GM23338 (cell line): ENCODE results near the gene NR4A1. TPM values are rescaled to one million over a fixed set of nuclear protein-coding genes. Genes with fewer than 3 reads are reported as not detected.

ENCODE experiments used
- ATAC-seq: fragments of 200-7000 bp; cut with Tn5 transposase; 3 replicates; pipeline ENCODE4 v1.9.1; 2020
- DNase-seq: peaks from one replicate; pipeline ENCODE4 v3.0.0-alpha.2; 2015; ENCODE audit warnings: low spot score
- H2AFZ ChIP-seq: fragments of 200-600 bp; sonication (generic); 2 replicates; pipeline ENCODE4 v1.8.0; 2016; ENCODE audit warnings: antibody characterized with exemption, mild to moderate bottlenecking, moderate library complexity
- H3F3A ChIP-seq: fragments of 200-600 bp; sonication (generic); replicated peaks from 2 replicates; pipeline ENCODE4 v1.8.0; 2017; ENCODE audit warnings: antibody characterized with exemption, mixed run types, low read depth
- H3K27ac ChIP-seq: fragments of 200-600 bp; sonication (generic); 2 replicates; pipeline ENCODE4 v1.6.1; 2016; ENCODE audit warnings: low read depth
- H3K27me3 ChIP-seq: fragments of 200-600 bp; sonication (generic); 2 replicates; pipeline ENCODE4 v1.8.0; 2016; ENCODE audit warnings: mild to moderate bottlenecking, mixed run types, moderate library complexity; ENCODE audit not compliant: insufficient read depth
- H3K36me3 ChIP-seq: fragments of 200-600 bp; sonication (generic); 2 replicates; pipeline ENCODE4 v1.8.0; 2016; ENCODE audit warnings: mild to moderate bottlenecking; ENCODE audit not compliant: insufficient read depth
- H3K4me1 ChIP-seq: fragments of 200-600 bp; sonication (generic); 2 replicates; pipeline ENCODE4 v1.8.0; 2016; ENCODE audit warnings: mild to moderate bottlenecking, moderate library complexity; ENCODE audit not compliant: insufficient read depth
- H3K4me2 ChIP-seq: fragments of 200-600 bp; sonication (generic); 2 replicates; pipeline ENCODE4 v1.7.1; 2017; ENCODE audit warnings: mixed run types
- H3K4me3 ChIP-seq: fragments of 200-600 bp; sonication (generic); 2 replicates; pipeline ENCODE4 v1.6.1; 2016; ENCODE audit warnings: mixed run types
- H3K79me2 ChIP-seq: fragments of 200-600 bp; sonication (generic); replicated peaks from 2 replicates; pipeline ENCODE4 v1.8.0; 2017; ENCODE audit warnings: mild to moderate bottlenecking; ENCODE audit not compliant: insufficient read depth
- H3K9me2 ChIP-seq: fragments of 200-600 bp; sonication (generic); 2 replicates; pipeline ENCODE4 v1.8.0; 2017; ENCODE audit not compliant: insufficient read depth
- H4K20me1 ChIP-seq: fragments of 200-600 bp; sonication (generic); replicated peaks from 2 replicates; pipeline ENCODE4 v1.8.0; 2017; ENCODE audit warnings: mild to moderate bottlenecking; ENCODE audit not compliant: insufficient read depth
- H3K27ac Mint-ChIP-seq: 2 replicates; pipeline ENCODE4 v1.8.0; 2020; ENCODE audit warnings: inconsistent platforms, mild to moderate bottlenecking, moderate library complexity, mixed read lengths
- H3K27me3 Mint-ChIP-seq: 3 replicates; pipeline ENCODE4 v1.8.0; 2022; ENCODE audit warnings: low read depth, mild to moderate bottlenecking, moderate library complexity, mixed read lengths, inconsistent platforms; ENCODE audit not compliant: insufficient read depth, poor library complexity
- H3K36me3 Mint-ChIP-seq: 3 replicates; pipeline ENCODE4 v1.8.0; 2021; ENCODE audit warnings: low read depth, mild to moderate bottlenecking, inconsistent platforms, moderate library complexity, mixed read lengths
- H3K4me1 Mint-ChIP-seq: 3 replicates; pipeline ENCODE4 v1.8.0; 2020; ENCODE audit warnings: mild to moderate bottlenecking, inconsistent platforms, mixed read lengths
- H3K4me3 Mint-ChIP-seq: 3 replicates; pipeline ENCODE4 v1.8.0; 2021; ENCODE audit warnings: moderate library complexity, mild to moderate bottlenecking, inconsistent platforms, mixed read lengths
- H3K9me3 Mint-ChIP-seq: 3 replicates; pipeline ENCODE4 v1.8.0; 2020; ENCODE audit warnings: moderate library complexity, mild to moderate bottlenecking, inconsistent platforms, mixed read lengths
- CREB1 ChIP-seq: fragments of 250-450 bp; sonication (Bioruptor Pico); IDR thresholded peaks from 2 replicates; pipeline ENCODE4 v1.5.0; 2020; ENCODE audit warnings: low read depth, mild to moderate bottlenecking, moderate library complexity
- EZH2 ChIP-seq: fragments of 200-600 bp; sonication (generic); IDR thresholded peaks from one replicate; pipeline ENCODE4 v1.8.0; 2017; ENCODE audit warnings: antibody characterized with exemption, mild to moderate bottlenecking, low read depth; ENCODE audit not compliant: unreplicated experiment
- EZH2phosphoT487 ChIP-seq: fragments of 200-600 bp; sonication (generic); IDR thresholded peaks from one replicate; pipeline ENCODE4 v1.8.1; 2018; ENCODE audit warnings: antibody characterized with exemption; ENCODE audit not compliant: unreplicated experiment
- JUNB ChIP-seq: IDR thresholded peaks from one replicate; pipeline ENCODE4 v1.6.1; 2016; ENCODE audit warnings: antibody characterized with exemption; ENCODE audit not compliant: unreplicated experiment
- NANOG ChIP-seq: IDR thresholded peaks from 2 replicates; pipeline ENCODE4 v1.6.1; 2016; ENCODE audit warnings: antibody characterized with exemption, borderline replicate concordance
- POLR2AphosphoS5 ChIP-seq: IDR thresholded peaks from 2 replicates; pipeline ENCODE4 v1.6.1; 2016; ENCODE audit warnings: antibody characterized with exemption, low read depth
- STAT1 ChIP-seq: IDR thresholded peaks from one replicate; pipeline ENCODE4 v1.6.1; 2016; ENCODE audit warnings: antibody characterized with exemption; ENCODE audit not compliant: unreplicated experiment
- ZNF114 ChIP-seq: fragments of 250-450 bp; sonication (Bioruptor Pico); IDR thresholded peaks from 2 replicates; pipeline ENCODE4 v1.5.0; 2020; ENCODE audit warnings: mild to moderate bottlenecking, moderate library complexity
- ZNF331 ChIP-seq: fragments of 250-450 bp; sonication (Bioruptor Pico); IDR thresholded peaks from 2 replicates; pipeline ENCODE4 v1.5.0; 2020; ENCODE audit warnings: low read depth, mild to moderate bottlenecking, moderate library complexity
- polyA plus RNA-seq: library from polyadenylated mRNA; unstranded; fragments of >200 nt; fragmentation: Nextera tagmentation; extraction: Ambion mirVana; gene quantifications from 2 replicates; pipeline ENCODE4 v1.2.1, GENCODE V29; 2016
- total RNA-seq: library from RNA; depleted of rRNA; stranded (reverse); fragments of >200 nt; shearing (Covaris generic); gene quantifications from 2 replicates; pipeline ENCODE4 v1.2.3, GENCODE V29; 2014
- TF ChIP-seq, protein P1 (sequence below), 2 experiments: fragments of 200-600 bp in 1 of 2; sonication (generic) in 1 of 2; conservative IDR thresholded peaks; 2 replicates each; pipeline versions ENCODE4 v1.5.1 to v1.6.1; 2016 to 2017; ENCODE audit warnings: antibody characterized with exemption in 2 of 2, low read depth in 2 of 2, mild to moderate bottlenecking in 2 of 2, moderate library complexity in 1 of 2
- TF ChIP-seq, protein P2 (sequence below): IDR thresholded peaks from 2 replicates; pipeline ENCODE4 v1.6.1; 2016; ENCODE audit warnings: antibody characterized with exemption
- TF ChIP-seq, protein P3 (sequence below): fragments of 250-450 bp; sonication (Bioruptor Pico); IDR thresholded peaks from 2 replicates; pipeline ENCODE4 v1.5.0; 2020; ENCODE audit warnings: mild to moderate bottlenecking, moderate library complexity

NR4A1 gene
- total and polyA plus RNA-seq, 2 experiments from 2014 or later, result 7.5 to 19.1 TPM

DNA sequence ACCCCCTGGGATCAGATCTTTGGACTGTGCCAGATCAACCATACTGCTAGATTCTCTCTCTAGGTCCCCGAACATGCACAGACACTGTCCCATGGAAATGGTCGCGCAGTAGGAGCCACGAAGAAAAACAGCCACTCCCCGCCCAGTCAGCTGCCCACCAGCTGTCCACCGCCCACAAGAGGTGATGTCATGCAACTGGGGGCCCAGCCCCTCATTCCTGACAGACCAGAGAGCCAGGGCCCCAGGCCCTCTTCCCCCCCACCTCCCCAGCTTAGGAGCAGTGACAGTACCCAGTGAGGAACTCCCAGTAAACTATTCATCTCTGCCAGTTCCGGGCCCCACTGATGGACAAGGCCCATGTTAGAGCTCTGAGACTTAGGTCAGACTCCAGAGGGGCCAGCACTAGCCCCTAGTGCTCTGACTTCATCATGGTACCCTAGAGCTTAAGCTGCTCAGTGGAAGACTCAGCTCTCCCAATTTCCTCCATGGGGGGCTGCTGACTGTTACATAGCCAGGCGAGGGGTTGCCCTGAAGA is 48.2 kb upstream of the NR4A1 start (continued):
- TF ChIP-seq, protein P1, sequence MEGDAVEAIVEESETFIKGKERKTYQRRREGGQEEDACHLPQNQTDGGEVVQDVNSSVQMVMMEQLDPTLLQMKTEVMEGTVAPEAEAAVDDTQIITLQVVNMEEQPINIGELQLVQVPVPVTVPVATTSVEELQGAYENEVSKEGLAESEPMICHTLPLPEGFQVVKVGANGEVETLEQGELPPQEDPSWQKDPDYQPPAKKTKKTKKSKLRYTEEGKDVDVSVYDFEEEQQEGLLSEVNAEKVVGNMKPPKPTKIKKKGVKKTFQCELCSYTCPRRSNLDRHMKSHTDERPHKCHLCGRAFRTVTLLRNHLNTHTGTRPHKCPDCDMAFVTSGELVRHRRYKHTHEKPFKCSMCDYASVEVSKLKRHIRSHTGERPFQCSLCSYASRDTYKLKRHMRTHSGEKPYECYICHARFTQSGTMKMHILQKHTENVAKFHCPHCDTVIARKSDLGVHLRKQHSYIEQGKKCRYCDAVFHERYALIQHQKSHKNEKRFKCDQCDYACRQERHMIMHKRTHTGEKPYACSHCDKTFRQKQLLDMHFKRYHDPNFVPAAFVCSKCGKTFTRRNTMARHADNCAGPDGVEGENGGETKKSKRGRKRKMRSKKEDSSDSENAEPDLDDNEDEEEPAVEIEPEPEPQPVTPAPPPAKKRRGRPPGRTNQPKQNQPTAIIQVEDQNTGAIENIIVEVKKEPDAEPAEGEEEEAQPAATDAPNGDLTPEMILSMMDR (conservative IDR thresholded peaks at IDR 0.05; ENCODE audit: low read depth in 2 of 2), result no peak
- TF ChIP-seq EZH2phosphoT487 (no peak), POLR2AphosphoS5 (no peak), NANOG (no peak), STAT1 (no peak), JUNB (no peak), EZH2 (no peak)
- TF ChIP-seq, protein P2, sequence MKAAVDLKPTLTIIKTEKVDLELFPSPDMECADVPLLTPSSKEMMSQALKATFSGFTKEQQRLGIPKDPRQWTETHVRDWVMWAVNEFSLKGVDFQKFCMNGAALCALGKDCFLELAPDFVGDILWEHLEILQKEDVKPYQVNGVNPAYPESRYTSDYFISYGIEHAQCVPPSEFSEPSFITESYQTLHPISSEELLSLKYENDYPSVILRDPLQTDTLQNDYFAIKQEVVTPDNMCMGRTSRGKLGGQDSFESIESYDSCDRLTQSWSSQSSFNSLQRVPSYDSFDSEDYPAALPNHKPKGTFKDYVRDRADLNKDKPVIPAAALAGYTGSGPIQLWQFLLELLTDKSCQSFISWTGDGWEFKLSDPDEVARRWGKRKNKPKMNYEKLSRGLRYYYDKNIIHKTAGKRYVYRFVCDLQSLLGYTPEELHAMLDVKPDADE, result no peak

DNA sequence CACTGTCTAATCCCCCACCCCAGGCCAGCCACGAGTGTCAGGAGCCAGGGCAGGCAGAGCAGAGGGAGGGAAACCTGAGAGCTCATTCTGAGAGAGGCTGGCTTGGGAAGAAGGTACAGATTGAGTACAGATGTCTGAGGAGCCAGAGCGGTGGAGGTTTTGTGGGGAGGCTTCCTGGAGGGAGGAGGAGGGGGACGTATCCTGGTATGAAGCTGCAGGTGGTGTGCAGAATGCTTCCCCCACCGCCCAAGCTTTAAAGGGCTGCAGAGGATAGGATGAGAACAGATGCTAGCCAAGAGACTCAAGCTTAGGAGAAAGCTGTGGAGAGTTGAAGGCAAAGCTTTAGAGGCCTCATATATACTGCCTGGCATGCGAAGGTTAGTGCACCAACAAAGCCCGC is 47.7 kb upstream of the NR4A1 start:
- H3K27ac Mint-ChIP-seq, result no peak overlapping the region
- H3K4me1 Mint-ChIP-seq, result peaks cover 26% of the 10 kb centered on the region
- H3K27me3 ChIP-seq, result peaks cover 43% of the 10 kb centered on the region
- no peak overlapping the region for H3K4me3 ChIP-seq
- H3K9me3 Mint-ChIP-seq, result no peaks in the 10 kb centered on the region; the same call in 2 of the 3 replicates
- H3K4me2 ChIP-seq, result no peak overlapping the region
- H3K36me3 Mint-ChIP-seq, result peaks cover 4% of the 10 kb centered on the region; the same call in 2 of the 3 replicates
- DNase-seq (no peak), ATAC-seq (no peak)
- no peaks in the 10 kb centered on the region; the same call in 1 of the 2 replicates for H4K20me1 ChIP-seq
- no peaks in the 10 kb centered on the region for H3K79me2 ChIP-seq
- H3F3A ChIP-seq, result peaks cover 7% of the 10 kb centered on the region; the same call in 1 of the 2 replicates
- TF ChIP-seq CREB1 (CRISPR knock-in tag) (no peak), EZH2phosphoT487 (no peak), ZNF114 (no peak), JUNB (no peak), NANOG (no peak), ZNF331 (CRISPR knock-in tag) (no peak), STAT1 (no peak)
- TF ChIP-seq, protein P2, result no peak
- TF ChIP-seq, protein P3, sequence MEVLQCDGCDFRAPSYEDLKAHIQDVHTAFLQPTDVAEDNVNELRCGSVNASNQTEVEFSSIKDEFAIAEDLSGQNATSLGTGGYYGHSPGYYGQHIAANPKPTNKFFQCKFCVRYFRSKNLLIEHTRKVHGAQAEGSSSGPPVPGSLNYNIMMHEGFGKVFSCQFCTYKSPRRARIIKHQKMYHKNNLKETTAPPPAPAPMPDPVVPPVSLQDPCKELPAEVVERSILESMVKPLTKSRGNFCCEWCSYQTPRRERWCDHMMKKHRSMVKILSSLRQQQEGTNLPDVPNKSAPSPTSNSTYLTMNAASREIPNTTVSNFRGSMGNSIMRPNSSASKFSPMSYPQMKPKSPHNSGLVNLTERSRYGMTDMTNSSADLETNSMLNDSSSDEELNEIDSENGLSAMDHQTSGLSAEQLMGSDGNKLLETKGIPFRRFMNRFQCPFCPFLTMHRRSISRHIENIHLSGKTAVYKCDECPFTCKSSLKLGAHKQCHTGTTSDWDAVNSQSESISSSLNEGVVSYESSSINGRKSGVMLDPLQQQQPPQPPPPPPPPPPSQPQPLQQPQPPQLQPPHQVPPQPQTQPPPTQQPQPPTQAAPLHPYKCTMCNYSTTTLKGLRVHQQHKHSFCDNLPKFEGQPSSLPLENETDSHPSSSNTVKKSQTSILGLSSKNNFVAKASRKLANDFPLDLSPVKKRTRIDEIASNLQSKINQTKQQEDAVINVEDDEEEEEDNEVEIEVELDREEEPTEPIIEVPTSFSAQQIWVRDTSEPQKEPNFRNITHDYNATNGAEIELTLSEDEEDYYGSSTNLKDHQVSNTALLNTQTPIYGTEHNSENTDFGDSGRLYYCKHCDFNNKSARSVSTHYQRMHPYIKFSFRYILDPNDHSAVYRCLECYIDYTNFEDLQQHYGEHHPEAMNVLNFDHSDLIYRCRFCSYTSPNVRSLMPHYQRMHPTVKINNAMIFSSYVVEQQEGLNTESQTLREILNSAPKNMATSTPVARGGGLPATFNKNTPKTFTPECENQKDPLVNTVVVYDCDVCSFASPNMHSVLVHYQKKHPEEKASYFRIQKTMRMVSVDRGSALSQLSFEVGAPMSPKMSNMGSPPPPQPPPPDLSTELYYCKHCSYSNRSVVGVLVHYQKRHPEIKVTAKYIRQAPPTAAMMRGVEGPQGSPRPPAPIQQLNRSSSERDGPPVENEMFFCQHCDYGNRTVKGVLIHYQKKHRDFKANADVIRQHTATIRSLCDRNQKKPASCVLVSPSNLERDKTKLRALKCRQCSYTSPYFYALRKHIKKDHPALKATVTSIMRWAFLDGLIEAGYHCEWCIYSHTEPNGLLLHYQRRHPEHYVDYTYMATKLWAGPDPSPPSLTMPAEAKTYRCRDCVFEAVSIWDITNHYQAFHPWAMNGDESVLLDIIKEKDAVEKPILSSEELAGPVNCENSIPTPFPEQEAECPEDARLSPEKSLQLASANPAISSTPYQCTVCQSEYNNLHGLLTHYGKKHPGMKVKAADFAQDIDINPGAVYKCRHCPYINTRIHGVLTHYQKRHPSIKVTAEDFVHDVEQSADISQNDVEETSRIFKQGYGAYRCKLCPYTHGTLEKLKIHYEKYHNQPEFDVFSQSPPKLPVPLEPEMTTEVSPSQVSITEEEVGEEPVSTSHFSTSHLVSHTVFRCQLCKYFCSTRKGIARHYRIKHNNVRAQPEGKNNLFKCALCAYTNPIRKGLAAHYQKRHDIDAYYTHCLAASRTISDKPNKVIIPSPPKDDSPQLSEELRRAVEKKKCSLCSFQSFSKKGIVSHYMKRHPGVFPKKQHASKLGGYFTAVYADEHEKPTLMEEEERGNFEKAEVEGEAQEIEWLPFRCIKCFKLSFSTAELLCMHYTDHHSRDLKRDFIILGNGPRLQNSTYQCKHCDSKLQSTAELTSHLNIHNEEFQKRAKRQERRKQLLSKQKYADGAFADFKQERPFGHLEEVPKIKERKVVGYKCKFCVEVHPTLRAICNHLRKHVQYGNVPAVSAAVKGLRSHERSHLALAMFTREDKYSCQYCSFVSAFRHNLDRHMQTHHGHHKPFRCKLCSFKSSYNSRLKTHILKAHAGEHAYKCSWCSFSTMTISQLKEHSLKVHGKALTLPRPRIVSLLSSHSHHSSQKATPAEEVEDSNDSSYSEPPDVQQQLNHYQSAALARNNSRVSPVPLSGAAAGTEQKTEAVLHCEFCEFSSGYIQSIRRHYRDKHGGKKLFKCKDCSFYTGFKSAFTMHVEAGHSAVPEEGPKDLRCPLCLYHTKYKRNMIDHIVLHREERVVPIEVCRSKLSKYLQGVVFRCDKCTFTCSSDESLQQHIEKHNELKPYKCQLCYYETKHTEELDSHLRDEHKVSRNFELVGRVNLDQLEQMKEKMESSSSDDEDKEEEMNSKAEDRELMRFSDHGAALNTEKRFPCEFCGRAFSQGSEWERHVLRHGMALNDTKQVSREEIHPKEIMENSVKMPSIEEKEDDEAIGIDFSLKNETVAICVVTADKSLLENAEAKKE (CRISPR knock-in tag), result no peak
- H3K27ac ChIP-seq, result no peak overlapping the region
- no peaks in the 10 kb centered on the region for H3K9me2 ChIP-seq
- no peaks in the 10 kb centered on the region for H3K36me3 ChIP-seq
- no peak overlapping the region for H3K4me3 Mint-ChIP-seq
- H3K4me1 ChIP-seq, result peaks cover 8% of the 10 kb centered on the region; the same call in 1 of the 2 replicates
- H3K27me3 Mint-ChIP-seq, result peaks cover 45% of the 10 kb centered on the region
- no peak overlapping the region for H2AFZ ChIP-seq
